PC-9 (cell line): ENCODE measurements around the gene MTOR. TPM values are rescaled to one million over a fixed set of nuclear protein-coding genes. Genes with fewer than 3 reads are reported as not detected.

Experiments used
- BruUV-seq: library from RNA; stranded (reverse); fragments of 400-500 nt; replicated peaks from 2 replicates; lab custom pipeline; 2021; lab: Mats Ljungman, UMichigan
- CTCF ChIA-PET: fragments of 300-600 bp; sonication (Branson Sonifier 250); formaldehyde crosslinking; loops from one replicate; lab custom pipeline; 2022; ENCODE audit warnings: antibody characterized with exemption; lab: Charles Lee
- POLR2A ChIA-PET: fragments of 300-600 bp; sonication (Branson Sonifier 250); formaldehyde crosslinking; loops from one replicate; lab custom pipeline; 2022; ENCODE audit warnings: antibody characterized with exemption; ENCODE audit not compliant: unreplicated experiment; lab: Charles Lee
- DNase-seq, 2 experiments: peaks; one replicate each; pipeline versions ENCODE4 v3.0.0 to v3.0.0-alpha.2; 2015 to 2022; ENCODE audit warnings: mixed read lengths in 1 of 2
- H2AFZ ChIP-seq: fragments of 200-600 bp; sonication (generic); 2 replicates; pipeline ENCODE4 v1.8.1; 2017; ENCODE audit warnings: antibody characterized with exemption
- H3F3A ChIP-seq: fragments of 200-600 bp; sonication (generic); 2 replicates; pipeline ENCODE4 v1.8.1; 2017; ENCODE audit warnings: antibody characterized with exemption, mild to moderate bottlenecking, low read depth; ENCODE audit not compliant: insufficient read depth
- H3K27ac ChIP-seq: fragments of 200-600 bp; sonication (generic); 2 replicates; pipeline ENCODE4 v1.6.1; 2016; ENCODE audit warnings: mixed run types
- H3K27me3 ChIP-seq: fragments of 200-600 bp; sonication (generic); 2 replicates; pipeline ENCODE4 v1.6.1; 2016; ENCODE audit warnings: low read depth, mixed run types; ENCODE audit not compliant: insufficient read depth
- H3K36me3 ChIP-seq: fragments of 200-600 bp; sonication (generic); 2 replicates; pipeline ENCODE4 v1.6.1; 2016; ENCODE audit warnings: low read depth, mixed run types
- H3K4me1 ChIP-seq: fragments of 200-600 bp; sonication (generic); replicated peaks from 2 replicates; pipeline ENCODE4 v1.6.1; 2016; ENCODE audit warnings: mixed run types; ENCODE audit not compliant: insufficient read depth
- H3K4me2 ChIP-seq: fragments of 200-600 bp; sonication (generic); 2 replicates; pipeline ENCODE4 v1.6.1; 2017; ENCODE audit warnings: mixed run types
- H3K4me3 ChIP-seq: fragments of 200-600 bp; sonication (generic); 2 replicates; pipeline ENCODE4 v1.6.1; 2016; ENCODE audit warnings: mixed run types
- H3K79me2 ChIP-seq: fragments of 200-600 bp; sonication (generic); 2 replicates; pipeline ENCODE4 v1.6.1; 2017; ENCODE audit warnings: low read depth, mixed run types
- H3K9me2 ChIP-seq: fragments of 200-600 bp; sonication (generic); 2 replicates; pipeline ENCODE4 v1.8.1; 2017; ENCODE audit warnings: mild to moderate bottlenecking; ENCODE audit not compliant: insufficient read depth
- H3K9me3 ChIP-seq: fragments of 200-600 bp; sonication (generic); 2 replicates; pipeline ENCODE4 v1.8.1; 2016; ENCODE audit warnings: low read depth; ENCODE audit not compliant: insufficient read depth
- H4K20me1 ChIP-seq: fragments of 200-600 bp; sonication (generic); 2 replicates; pipeline ENCODE4 v1.8.1; 2017; ENCODE audit not compliant: insufficient read depth
- EZH2 ChIP-seq: fragments of 200-600 bp; sonication (generic); IDR thresholded peaks from 2 replicates; pipeline ENCODE4 v1.8.0; 2017; ENCODE audit warnings: antibody characterized with exemption, low read depth
- intact Hi-C: fragments of 100-400 bp; cut with micrococcal nuclease; formaldehyde crosslinking; loops from one replicate; pipeline ENCODE4 v1.10.0; 2022; ENCODE audit not compliant: unreplicated experiment
- total RNA-seq: library from RNA; stranded (reverse); gene quantifications from 2 replicates; pipeline ENCODE4 v1.2.3, GENCODE V29; 2021
- TF ChIP-seq, protein P1 (sequence below): fragments of 200-600 bp; sonication (generic); conservative IDR thresholded peaks from 2 replicates; pipeline ENCODE4 v1.6.1; 2017; ENCODE audit warnings: mixed run types, antibody characterized with exemption, mild to moderate bottlenecking, moderate library complexity

MTOR gene
- total RNA-seq, 1 experiment from 2014 or later, result 37.4 TPM

DNA sequence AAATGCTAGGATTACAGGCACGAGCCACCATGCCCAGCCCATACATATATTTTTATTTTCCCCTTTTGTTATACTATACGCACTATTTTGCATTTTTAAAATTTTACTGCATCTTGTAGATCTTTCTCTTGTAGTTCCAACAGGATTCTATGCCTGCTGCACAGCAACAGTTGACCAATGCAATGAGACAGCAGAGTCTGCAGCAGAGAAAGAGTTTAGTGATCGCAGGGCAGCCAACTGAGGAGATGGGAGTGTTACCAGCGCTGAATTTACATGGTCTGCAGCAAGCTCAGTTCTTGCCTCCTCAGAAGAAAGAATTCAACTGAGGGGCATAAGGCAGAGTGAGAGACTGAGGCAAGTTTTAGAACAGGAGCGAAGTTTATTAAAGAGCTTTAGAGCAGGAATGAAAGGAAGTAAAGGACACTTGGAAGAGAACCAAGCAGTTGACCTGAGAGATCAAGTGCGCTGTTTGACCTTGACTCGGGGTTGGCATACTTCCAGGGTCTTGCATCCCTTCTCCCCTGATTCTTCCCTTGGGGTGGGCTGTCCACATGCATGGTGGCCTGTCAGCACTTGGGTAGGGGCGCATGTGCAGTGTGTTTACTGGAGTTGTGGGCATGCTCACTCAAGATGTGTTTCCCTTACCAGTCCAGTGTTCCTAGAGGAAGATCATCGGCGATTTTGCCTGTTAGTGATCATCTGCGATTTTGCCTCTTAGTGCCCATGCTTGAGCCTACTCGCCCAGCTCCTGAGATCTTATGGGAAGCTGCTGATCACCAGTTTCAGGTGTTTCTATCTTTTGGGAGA, 4.1 kb upstream of the MTOR start:
- Histone ChIP-seq H3K4me2 (no peak overlapping the region), H3K36me3 (no peaks in the 10 kb centered on the region), H2AFZ (no peak overlapping the region), H3K27ac (no peak overlapping the region), H4K20me1 (no peaks in the 10 kb centered on the region), H3K79me2 (peaks cover 8% of the 10 kb centered on the region), H3K4me3 (no peak overlapping the region), H3K4me1 (peaks cover 6% of the 10 kb centered on the region; the same call in 1 of the 2 replicates), H3K27me3 (no peaks in the 10 kb centered on the region), H3K9me3 (no peaks in the 10 kb centered on the region), H3K9me2 (no peaks in the 10 kb centered on the region), H3F3A (no peaks in the 10 kb centered on the region; the same call in 1 of the 2 replicates)
- POLR2A ChIA-PET, result interaction anchor here (0.6 kb wide), 1 partner anchor 781 kb away, joined by 9 read pairs; no protein-coding TSS in a partner anchor
- intact Hi-C loops, result no loop called here
- TF ChIP-seq, protein P1, sequence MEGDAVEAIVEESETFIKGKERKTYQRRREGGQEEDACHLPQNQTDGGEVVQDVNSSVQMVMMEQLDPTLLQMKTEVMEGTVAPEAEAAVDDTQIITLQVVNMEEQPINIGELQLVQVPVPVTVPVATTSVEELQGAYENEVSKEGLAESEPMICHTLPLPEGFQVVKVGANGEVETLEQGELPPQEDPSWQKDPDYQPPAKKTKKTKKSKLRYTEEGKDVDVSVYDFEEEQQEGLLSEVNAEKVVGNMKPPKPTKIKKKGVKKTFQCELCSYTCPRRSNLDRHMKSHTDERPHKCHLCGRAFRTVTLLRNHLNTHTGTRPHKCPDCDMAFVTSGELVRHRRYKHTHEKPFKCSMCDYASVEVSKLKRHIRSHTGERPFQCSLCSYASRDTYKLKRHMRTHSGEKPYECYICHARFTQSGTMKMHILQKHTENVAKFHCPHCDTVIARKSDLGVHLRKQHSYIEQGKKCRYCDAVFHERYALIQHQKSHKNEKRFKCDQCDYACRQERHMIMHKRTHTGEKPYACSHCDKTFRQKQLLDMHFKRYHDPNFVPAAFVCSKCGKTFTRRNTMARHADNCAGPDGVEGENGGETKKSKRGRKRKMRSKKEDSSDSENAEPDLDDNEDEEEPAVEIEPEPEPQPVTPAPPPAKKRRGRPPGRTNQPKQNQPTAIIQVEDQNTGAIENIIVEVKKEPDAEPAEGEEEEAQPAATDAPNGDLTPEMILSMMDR, result no peak
- no peak for TF ChIP-seq EZH2
- CTCF ChIA-PET, result interaction anchor here (0.6 kb wide), 1 partner anchor 1232 kb away, joined by 3 read pairs; no protein-coding TSS in a partner anchor
- BruUV-seq, result no TSS peak
- no peak for DNase-seq

DNA sequence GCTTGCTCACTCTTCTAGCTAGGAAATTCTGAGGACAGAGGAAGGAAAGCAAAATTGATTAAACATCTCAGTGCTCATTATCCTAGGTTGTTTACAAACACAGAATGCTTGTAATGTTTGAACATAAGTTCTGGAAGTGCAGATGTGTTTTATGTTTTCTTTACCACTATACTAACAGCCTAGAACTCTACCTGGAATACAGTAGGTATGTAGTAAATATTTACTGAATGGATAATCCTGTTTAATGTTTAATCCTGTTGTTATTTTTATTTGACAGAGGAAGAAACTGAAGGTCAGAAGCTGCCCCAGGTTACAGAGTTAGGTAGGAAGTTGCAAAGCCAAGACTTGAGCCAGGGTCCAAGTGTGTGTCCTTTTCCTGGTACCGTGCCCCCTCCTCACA, 6.1 kb downstream of the MTOR start:
- Histone ChIP-seq H2AFZ (no peak overlapping the region), H3K36me3 (no peaks in the 10 kb centered on the region), H3F3A (no peaks in the 10 kb centered on the region), H3K4me3 (no peak overlapping the region), H3K79me2 (peaks cover 5% of the 10 kb centered on the region; the same call in 1 of the 2 replicates), H3K4me1 (0 out of 2 replicates have a peak, but pooled peaks cover under 1% of the 10 kb centered on the region), H3K9me2 (no peaks in the 10 kb centered on the region), H3K9me3 (no peaks in the 10 kb centered on the region), H4K20me1 (no peaks in the 10 kb centered on the region), H3K27ac (no peak overlapping the region), H3K27me3 (no peaks in the 10 kb centered on the region), H3K4me2 (no peak overlapping the region)
- no TSS peak for BruUV-seq
- TF ChIP-seq, protein P1, result no peak
- TF ChIP-seq EZH2, result no peak
- ChIA-PET CTCF (no interaction called here), POLR2A (no interaction called here)
- DNase-seq, result no peak
- intact Hi-C loops, result no loop called here

DNA sequence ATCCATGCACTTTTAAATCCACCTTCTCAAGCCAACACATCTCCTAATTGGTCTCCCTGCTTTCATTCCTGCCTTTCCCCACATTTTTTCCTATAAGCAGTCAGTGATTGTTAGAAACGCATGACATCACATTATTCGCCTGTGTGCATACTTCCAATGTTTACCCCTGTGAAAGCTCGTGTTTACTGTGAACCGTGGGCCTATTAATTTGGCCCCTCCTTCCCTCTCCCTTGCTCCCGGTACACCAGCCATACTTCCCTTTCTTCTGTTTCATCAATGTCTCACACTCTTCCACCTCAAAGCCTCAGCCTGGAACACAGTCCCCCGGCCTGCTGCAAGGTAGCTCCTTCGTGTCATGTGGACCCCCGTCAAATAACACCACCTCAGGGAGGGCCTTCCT, 9.1 kb downstream of the MTOR start:
- BruUV-seq, result no TSS peak
- Histone ChIP-seq H3K4me3 (no peak overlapping the region), H3K4me1 (no peaks in the 10 kb centered on the region), H3K9me2 (no peaks in the 10 kb centered on the region), H3F3A (no peaks in the 10 kb centered on the region), H3K4me2 (no peak overlapping the region), H3K36me3 (no peaks in the 10 kb centered on the region), H3K27ac (no peak overlapping the region), H3K27me3 (no peaks in the 10 kb centered on the region), H3K9me3 (no peaks in the 10 kb centered on the region), H3K79me2 (no peaks in the 10 kb centered on the region), H2AFZ (no peak overlapping the region), H4K20me1 (no peaks in the 10 kb centered on the region)
- no peak for DNase-seq
- POLR2A ChIA-PET, result no interaction called here
- intact Hi-C loops, result no loop called here
- no peak for TF ChIP-seq EZH2
- TF ChIP-seq, protein P1, result no peak
- CTCF ChIA-PET, result no interaction called here
